HK-2 (cell line): ENCODE measurements around the gene FOXN1.
A peak's percentile ranks its signal among the peaks of the same experiment; 100 is the strongest.
"Not testable (repeated sequence)": the region's sequence is repeated elsewhere in the genome, so short reads cannot be mapped to it uniquely, and the experiment has no call there.

Experiments
- DNase-seq: peaks from one replicate; pipeline ENCODE4 v3.0.0-alpha.2; 2018; ENCODE audit not compliant: unreplicated experiment

FOXN1 gene

DNA sequence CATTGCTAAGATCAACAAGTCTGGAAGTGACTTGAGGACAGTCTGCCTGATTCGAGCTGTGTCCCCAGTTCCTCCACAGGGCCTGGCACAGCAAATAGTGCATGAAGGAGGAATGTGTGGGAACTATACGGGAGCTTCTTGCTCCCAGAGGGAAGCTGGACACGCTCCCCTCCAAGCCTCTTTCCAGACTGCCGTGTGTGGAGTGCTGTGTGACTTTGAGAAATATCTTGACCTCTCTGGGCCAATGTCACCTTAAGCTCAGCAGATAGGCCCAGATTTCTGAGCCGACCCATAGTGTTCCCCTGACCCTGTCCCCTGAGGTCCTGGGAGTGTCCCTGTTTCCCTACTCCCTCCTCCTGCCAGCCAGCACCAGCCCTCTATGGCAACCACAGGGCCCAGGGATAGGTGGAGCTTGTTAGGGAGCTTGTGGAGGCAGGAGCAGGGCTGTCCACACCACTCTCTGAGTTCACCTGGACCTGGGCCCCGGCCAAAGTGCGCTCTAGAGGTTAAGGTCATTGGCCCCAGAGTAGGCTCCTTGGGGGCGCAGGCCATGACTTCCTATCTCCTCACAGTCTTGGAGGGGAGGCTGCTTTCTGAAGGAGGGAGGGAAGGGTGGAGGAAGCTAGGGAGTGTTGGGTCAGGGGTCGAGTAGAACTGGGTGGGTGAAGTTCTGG, 6.3 kb upstream of the FOXN1 start:
- no peak for DNase-seq

DNA sequence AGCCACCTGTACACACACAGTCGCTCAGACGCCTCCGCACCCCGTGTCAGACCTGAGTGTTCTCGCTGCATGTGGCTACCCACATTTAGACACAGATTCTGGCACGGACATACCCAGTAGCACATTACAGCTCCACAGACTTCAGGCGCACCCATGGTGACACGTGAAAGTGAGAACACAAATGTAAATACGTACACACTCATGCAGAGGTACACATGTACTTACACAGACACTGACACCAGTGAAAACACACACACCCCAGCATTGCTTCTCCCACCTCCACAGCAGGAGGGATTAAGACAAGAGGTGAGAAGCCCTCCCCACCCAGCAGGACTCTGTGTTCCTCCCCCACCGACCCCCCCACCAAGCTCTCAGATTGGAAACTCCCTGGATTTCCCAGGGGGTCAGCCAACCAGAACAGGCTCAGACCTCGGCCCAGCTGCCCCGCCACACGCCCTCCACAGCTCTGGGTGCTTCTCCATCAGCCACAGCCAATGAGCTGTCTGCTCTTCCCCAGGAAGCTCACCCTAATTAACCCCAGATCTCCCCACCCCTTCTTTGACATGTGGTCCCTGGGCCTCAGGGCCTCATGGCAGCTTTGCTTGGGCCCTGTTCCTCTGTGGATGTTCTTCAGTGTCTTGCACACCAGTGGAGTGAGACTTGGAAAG, 5.3 kb upstream of the FOXN1 start:
- DNase-seq = peak; percentile 25

DNA sequence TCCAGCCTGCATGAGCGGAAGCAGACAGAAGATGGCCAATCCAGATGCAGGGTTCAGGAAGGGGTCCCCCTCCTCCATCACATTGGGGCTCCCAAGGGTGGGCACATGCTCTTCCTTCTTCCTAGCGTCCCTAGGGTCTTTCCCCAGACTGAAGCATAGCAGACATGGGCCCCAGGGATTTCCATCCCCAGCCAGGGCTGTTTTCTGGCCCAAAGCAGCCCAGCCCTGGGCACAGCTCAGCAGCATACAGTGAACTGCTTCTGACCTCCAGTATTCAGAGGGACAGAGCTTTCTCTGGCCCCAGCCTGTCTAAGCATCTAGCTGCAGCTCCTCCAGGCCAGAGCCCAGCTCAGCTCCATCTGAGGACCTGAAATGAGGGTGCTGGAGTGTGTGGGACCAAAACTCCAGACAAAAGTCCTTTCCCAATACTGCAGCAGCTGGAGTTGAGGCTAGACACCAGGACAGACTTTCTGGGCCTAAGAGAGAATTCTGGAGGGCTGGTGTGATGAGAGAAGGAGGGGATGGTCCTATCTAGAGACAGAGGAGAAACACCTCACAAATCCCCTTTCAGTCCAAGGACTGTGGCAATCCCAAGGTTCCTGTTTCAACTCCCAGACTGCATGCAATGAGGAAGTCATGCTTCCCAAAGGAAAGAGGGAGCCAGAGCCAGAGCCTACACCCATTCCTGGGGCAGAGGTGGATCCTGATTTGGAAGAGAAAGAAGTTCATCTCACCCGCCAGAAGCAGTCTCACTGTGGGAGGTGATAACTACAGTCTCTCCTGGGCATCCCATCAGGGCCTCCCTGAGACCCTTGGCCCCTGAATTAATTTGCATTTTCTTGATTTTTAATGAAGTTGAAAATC, 4.5 kb upstream of the FOXN1 start:
- DNase-seq = no peak

DNA sequence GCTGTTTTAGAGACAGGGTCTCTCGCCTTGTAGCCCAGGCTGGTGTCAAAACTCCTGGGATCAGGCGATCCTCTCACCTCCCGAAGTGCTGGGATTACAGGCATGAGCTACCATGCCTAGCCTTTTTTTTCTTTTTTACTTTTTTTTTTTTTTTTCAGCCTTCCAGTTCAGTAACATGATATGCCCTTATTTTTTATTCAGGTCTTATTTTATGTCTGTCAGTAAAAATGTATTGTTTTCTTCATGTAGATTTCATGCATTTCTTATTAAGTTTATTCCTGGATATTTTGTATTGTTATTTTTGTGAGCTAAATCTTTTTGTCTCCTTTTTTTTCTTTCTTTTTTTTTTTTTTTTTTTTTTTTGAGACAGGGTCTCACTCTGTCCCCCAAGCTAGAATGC, 2.7 kb upstream of the FOXN1 start:
- no peak for DNase-seq

DNA sequence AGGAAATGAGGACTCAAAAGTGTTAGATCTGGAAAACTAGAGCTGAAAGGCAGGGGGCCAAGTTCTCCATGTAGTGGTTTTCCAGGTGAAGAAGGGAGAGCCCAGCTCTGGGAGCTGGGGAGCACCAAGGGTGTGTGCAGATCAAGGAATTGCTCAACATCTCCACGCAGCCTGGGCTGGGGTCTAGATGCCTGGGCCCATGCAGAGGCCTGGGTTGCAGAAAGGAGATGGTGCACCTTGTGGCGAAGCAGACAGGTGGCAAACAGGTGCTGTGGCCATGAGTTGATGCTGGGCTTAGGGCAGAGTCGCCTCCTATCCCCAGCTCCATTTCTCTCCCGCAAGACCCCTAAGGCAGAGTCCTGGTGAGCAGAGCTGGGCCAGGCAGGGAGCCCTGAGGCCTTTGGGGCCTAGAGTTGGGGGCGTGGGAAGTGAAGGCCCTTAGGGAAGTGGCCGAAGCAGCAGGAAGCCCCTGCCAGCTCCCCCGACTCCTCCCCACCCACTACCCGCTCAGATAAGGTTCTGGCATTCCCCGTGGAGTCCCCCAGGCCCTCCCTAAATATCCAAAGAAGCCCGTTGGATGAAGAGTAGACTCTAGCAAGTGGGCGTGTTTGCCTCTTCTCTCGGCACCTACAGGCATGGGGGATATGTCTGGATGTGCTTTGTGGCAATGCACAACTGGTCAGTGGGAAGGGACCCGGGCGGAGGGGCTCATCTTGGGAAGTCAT, 777 bp downstream of the FOXN1 start:
- no peak for DNase-seq

DNA sequence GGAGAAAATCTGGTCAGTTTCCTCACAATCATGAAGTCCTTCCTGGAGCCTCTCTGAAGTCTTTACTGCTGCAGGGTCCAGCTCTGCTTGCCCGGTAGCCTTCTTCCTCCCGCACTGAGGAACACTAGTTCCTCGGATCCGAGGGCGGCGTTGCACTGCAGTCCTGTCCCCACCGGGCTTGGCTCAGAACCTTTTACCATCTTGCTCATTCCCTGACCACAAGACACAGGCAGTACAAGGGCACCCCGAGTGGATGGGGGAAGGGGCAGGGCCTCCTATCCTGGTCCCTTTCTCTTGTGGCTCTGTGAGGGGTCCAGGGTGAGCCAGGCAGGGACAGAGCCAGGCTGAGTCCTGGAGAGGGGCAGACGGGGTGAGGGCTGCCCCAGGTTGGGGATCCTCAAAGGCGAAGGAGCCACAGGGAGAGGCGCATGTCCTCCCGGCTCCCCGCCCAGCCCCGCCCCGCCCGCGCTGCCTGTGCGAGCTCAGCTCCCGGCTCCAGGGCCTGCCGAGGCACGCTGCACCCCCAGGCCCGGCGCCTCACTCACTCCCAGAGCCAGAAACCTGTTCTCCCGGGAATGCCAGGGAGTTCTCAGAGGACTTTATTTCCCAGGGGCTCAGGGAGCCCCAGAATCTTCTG, 1.5 kb downstream of the FOXN1 start:
- DNase-seq = no peak

DNA sequence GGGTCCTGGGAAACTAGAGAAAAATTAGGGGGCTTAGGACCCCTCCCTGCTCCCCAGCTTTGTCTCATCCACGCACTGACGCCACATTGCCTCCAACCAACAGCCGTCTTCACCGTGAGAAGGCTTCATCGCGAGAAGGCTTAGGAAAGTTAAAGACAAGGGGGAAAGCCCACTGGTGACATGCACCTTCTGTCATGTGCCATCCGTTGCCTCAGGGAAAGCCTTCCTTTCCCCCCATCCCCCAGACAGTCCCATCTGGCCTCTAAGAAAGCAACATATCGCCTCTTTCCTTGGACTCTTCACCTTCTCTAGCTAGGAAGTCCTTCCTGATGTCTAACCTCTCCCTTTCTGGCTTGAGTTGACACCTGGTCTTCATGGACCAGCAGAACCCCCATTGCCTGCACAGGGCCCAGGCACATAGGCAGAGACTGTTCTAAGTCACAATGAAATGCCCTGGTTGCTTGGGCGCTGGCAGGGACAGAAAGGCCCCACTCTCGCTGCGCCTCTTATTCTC, 2.1 kb downstream of the FOXN1 start:
- DNase-seq = no peak

DNA sequence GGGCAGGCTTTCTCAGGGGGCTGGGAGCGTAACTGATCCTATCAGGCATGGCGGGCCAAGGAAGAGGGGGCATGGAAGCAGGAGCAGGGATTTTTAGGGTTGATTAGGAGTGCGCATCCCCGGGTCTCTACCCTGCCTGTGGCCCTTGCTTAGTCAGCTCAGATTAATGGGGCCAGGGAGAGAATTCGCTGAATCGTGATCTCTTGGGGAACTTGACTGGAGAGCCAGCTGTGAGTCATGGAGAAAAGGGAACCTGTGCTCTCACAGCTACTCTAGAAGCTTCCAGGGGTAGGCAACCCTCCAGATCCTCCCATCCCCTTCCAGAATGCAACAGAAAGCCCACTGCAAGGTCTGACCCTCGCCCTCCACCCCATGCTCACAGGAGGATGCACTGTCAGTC, 3.6 kb downstream of the FOXN1 start:
- DNase-seq = no peak

DNA sequence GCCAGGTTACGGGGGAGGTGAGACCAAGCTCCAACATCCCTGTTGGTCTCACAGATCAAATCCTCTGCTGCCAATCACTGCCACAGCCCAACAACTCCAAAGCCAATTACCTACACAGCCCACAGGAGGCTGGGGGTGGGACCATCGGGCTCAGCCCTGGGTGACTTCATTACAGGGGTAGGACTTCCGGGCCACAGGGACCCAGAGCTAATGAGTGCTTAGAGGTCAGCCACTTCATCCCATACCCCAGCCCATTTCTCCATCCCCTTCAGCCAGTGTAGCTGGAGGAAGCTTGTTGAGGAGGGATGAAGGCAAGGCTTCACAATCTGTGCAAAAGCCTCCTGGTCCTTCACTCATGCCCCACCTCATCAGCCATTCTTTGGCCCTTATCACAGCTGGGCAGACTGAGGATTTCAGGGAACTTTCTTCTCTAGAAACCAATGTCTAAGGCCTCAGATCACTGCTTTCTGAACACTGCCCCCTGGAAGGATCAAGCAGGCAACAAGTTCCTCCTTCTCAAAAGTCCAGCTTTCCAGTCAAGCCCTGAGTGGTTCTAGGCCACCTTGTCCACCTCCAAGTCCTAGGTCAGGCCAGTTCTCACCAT, 5.8 kb downstream of the FOXN1 start:
- no peak for DNase-seq

DNA sequence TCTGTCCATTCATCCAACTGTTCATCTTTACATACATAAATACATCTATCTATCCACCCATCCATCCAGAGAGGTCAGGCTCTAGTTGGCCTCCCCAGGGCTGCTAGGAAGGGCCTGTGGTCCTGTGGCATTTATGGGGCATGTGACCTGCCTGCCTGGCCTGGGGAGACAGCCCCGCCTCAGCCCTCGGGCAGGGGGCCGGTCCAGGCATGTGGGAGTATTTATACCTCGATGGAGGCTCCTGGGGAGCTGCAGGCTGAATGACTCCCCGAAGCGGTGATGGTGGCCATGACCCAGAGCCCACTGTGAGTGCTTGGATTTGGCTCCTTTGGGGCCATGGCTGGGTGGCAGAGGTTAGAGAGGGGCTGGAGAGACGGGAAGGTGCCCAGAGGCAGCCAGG, 7.3 kb downstream of the FOXN1 start:
- DNase-seq = no peak

DNA sequence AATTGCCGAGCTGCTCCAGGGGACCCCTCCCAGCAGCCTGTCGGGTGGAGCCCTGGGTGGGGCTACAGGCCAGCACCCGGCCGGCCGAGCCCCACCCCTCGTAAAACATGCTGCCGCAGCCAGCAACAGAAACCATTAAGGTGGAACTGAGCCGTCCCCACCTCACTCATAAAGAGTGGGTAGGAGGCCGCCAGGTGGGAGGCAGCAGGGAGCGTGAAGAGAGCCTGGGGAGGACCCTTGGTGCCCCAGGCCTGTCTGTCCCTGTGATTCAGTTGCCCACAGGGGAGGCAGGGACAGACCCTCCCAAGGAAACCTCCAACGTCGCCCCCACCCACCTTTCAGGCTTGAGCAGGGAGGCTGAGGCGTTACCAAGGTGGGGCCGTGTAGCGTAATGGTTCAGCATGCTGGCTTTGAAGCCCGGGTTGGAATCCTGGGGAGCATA, 8.4 kb downstream of the FOXN1 start:
- DNase-seq = no peak

DNA sequence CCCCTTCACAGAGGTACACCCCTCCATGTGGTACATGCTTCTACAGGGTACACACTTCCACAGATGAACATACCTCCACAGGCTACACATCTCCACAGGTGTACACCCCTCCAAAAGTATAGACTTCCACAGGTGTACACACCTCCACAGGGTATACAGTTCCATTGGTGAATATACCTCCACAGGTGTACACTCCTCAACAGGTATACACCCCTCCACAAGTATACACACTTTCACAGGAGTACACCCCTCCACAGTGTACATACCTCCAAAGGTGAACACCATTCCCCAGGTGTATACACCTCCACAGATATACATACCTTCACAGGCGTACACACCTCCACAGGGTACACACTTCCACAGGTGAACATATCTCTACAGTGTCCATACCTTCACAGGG, 9.4 kb downstream of the FOXN1 start:
- DNase-seq = no peak

DNA sequence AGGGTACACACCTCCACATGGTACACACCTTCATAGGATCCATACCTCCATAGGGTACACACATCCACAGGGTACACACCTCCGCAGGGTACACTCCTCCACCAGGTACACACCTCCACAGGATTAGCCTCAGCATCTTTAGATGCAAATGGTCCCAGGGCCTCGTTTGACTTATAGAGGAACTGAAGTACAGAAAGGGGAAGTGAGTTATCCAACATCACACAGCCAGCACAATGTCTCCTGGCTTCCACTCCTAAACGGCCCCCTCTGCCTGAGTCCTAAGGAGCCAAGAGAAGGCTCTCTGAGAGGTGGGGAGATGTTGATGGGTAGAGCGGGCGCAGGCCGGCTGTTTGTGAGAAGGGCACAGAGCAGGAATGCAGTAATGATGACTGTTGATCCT, 12.0 kb downstream of the FOXN1 start:
- no peak for DNase-seq

DNA sequence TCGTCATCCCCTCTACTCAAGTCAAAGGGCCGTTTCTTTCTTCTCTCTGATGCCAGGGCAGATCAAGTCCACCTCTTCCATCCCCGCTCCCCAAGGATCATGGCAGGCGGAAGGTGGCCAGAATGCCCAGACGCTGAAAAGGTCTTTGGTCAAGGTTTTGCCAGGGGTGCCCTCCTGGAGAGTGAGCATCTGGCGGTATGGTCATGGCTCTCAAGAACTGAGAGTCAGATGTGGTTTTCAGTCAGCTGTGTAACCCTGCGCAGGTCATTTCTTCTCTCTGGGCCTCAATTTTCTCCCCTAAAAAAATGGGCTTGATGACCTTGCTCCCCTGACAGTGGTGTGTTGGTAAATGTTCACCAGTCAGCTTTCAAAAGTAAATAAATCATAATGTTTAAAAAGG, 12.4 kb downstream of the FOXN1 start:
- DNase-seq = no peak

DNA sequence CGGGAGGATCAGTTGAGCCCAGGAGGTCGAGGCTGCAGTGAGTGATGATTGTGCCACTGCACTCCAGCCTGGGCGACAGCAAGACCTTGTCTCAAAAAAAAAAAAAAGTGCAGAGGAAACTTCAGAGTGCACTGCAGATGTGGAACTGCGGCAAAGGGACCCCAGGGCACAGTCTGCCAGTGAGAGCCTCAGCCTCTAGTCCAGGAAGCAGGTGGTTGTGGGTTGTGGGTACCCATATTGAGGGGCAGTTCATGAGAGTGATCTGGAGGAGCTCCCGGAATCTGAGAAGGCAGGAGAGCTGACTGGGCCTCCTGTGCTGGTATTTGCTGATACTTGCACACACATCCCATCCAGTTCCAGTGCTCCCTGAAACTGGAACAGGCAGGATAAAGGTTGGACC, 13.1 kb downstream of the FOXN1 start:
- no peak for DNase-seq

DNA sequence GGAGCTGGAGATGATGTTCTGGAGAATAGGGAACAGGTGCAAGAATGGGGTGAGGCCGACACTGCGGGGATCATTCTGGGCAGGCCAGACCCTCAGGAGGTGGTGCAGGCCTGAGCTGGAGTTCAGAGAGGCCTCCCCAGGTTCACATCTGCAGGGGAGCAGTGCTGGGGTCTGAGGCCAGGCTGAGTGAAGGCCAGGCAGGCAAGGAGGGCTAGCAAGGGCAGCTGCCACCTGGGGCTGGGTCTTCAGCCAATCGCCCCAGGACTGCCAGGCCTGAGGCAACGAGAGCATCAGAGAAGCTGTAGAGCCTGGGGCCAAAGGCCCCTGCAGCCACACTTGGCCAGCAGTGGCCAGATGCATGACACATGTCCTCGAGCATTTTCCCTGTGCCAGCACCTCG, 14.5 kb downstream of the FOXN1 start:
- DNase-seq = no peak

DNA sequence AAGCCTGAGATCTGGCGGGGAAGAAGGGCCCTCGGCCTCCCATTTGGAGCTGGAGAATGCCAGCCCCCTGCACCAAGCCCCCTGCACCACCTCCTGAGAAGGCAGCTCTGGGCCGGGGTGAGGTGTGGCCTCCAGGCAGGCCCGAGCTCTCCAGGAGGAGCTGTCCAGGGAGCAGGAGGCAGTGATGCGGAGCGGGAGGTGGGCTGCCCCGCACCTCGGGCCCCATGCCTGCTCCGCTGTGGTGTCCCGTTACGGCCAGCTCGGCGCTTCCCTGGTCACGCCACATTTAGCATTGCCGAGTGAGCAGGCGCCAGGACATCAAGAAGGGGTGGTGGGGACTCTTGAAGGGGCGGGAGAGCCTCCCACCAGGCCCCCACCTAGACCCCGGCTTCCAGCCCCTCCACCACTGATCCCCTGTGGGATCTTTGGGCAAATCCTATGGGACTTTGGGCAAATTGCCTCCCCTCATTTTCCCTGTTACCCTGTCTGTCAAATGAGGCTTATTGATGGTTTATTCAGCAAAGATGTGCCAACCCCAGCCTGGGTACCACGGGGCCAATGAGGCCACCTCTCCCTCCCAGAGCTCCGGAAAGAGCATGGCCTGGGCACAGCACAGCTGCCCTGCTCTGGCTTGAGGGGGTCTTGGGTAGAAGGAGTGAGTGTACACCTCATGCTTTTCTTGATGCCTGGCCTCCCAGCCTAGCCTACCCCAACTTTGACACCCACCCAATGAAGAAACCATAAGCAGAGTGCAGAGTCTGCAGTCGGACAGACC, 15.3 kb downstream of the FOXN1 start:
- DNase-seq = no peak

DNA sequence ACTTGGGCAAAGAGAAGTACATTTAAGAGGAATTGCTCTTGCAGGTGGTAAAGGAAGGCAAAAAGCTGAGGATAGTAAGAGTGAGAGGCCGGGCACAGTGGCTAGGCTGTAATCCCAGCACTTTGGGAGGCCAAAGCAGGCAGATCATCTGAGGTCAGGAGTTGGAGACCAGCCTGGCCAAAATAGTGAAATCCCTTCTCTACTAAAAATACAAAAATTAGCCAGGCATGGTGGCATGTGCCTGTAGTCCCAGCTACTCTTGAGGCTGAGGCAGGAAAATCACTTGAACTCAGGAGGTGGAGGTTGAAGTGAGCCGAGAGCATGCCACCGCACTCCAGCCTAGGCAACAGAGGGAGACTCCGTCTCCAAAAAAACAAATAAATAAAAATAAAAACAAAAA, 16.1 kb downstream of the FOXN1 start:
- not testable (repeated sequence) for DNase-seq

DNA sequence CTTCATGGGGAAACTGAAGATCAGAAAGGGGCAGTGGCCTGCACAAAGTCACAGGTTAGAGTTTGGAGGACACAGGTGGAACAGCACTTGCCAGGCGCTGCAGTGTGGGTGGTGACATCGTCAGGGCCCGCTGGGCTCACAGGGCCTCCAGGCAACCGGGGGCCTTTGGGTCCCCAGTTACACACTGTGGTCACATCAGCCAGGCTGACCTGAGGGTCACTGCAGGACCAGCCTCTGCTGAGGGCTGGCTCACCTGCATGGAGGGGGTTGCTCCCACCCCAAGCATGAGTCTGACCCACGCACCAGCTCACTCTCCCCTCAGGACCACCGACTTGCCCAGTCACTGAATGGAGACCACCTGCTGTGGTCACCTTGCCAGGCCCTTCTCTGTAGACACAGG, 17.0 kb downstream of the FOXN1 start:
- DNase-seq = no peak

DNA sequence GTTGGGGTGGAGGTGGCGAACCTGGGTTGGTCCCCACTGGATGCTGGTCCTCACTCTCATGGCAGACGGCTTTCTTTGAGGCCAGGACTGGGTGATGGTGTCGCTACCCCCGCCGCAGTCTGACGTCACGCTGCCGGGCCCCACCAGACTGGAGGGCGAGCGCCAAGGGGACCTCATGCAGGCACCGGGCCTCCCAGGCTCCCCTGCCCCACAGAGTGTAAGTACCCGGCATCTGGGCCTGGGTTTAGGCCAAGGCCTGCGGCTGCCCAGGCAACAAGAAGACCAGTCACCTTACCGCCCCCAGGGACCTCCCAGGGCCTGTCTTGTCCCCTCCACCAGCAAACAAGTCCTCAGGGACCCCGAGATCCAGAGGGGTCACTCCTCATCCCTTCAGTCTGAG, 17.7 kb downstream of the FOXN1 start:
- DNase-seq = no peak
